T47D (cell line): ENCODE measurements around the gene MFRP.

Source experiments
- DNase-seq, 2 experiments: peaks; one replicate each; pipeline versions ENCODE4 v3.0.0 to v3.0.0-alpha.2; 2011 to 2012; ENCODE audit warnings: low read depth in 1 of 2, low spot score in 1 of 2
- JUND ChIP-seq: IDR thresholded peaks from 2 replicates; pipeline ENCODE4 v1.6.1; 2012; ENCODE audit warnings: low read depth
- in situ Hi-C: cut with HindIII; loops from 2 replicates; pipeline ENCODE4 v1.10.0; 2016; ENCODE audit warnings: low sequenced_read_pairs, low pct_unique_long_range_greater_than_20kb

The MFRP gene

GRCh38 chr11:119342362-119343130, 4.0 kb downstream of the MFRP start:
- in situ Hi-C loops, result no loop called here
- DNase-seq, result no peak
- TF ChIP-seq JUND, result no peak

- no peak for TF ChIP-seq JUND
Observed at GRCh38 chr11:119342023-119342300, 4.5 kb downstream of the MFRP start.

DNA sequence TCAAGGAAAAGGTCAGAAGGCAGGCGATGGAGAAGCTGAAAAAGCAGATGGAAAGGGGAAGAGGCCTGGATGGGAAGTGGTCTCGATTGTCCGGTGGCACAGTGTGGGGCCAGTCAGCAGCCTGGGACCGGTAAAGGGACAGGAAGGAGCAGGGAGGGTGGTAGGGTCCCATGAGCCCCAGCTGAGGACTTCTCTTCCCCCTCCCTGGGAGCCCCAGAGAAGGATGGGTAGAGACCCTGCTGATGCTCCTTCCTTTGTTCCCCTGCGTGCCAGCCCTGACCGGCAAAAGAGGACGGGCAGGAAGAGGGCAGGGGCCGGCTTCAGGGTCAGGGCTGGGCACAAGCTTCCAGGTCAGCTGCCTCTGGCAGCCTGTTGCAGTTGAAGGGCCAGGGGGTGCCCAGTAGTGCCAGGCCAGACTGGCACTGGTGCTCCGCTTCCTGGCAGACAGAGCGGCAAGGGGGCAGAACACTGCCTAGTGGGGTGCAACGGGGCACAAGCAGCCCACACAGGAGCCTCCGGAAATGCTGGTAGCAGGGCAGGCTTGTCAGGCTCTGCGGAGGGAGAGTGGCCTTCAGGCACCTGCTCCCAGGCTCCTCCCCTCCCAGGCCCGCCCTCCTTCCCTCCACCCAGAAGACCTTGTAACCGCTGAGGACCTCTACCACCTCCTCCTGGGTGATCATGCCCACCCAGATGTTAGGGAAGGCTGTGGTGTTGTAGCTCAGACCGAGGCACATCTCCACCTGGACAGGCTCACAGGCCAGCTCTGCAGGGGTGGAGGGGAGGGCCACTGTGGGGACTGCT, 5.1 kb downstream of the MFRP start:
- TF ChIP-seq JUND, result no peak
- DNase-seq, result no peak
- in situ Hi-C loops, result no loop called here

More at GRCh38 chr11:119342023-119342300, 4.5 kb downstream of the MFRP start:
- no peak for DNase-seq
- in situ Hi-C loops, result no loop called here

GRCh38 chr11:119340335-119341221, 5.9 kb downstream of the MFRP start, which contains the start of gene C1QTNF5:
TSS of gene C1QTNF5 (minus strand) at chr11:119340883. CDS start at chr11:119340397, 486 bp downstream.
- no peak for DNase-seq
- in situ Hi-C loops, result no loop called here
- no peak for TF ChIP-seq JUND

GRCh38 chr11:119339589-119340334, 6.7 kb downstream of the MFRP start:
- in situ Hi-C loops, result no loop called here
- no peak for TF ChIP-seq JUND
- DNase-seq, result peak; percentile 61 to 89

- DNase-seq, result no peak
- in situ Hi-C loops, result no loop called here
- TF ChIP-seq JUND, result no peak
Observed at GRCh38 chr11:119338965-119339588, 7.4 kb downstream of the MFRP start.

- TF ChIP-seq JUND, result no peak
- DNase-seq, result peak; percentile 75 to 90
- in situ Hi-C loops, result no loop called here
Observed at GRCh38 chr11:119338318-119338890, 8.1 kb downstream of the MFRP start.

GRCh38 chr11:119337581-119338317, 8.8 kb downstream of the MFRP start:
- in situ Hi-C loops, result no loop called here
- DNase-seq, result no peak
- TF ChIP-seq JUND, result no peak

DNA sequence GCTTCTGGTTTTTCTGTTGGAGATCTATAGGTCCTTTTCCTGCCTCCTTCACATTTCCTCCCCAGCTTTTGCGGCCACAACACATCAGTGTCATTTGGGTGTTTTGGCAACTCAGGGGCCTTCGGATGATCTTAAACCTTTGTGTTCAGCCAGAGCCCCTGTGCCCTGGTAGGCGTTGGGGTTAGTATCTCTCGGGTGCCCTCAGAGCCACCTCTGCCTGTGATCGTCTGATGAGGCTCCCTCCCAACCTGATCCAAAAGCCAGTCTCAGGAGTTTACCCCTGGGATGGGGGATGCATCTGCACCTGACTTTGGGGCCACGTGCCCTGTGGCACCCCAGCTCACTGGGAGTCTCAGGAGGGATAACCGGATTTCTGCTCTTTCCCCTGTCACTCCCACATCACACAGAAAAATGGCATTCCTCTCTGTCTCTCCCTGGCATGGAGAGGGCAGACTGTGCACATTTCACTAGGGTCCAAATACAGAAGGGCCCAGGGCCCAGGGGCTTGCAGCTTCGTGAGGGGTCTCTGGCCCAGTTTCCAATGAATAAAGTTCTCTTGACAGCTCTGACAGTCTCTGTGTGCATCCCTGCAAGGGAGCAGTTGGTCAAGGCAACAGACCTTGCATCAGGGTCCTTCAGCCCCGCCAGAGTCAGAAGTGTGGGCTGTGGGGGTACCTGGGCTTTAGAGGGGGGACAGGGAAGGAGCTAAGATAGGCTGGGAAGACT, 9.6 kb downstream of the MFRP start:
- in situ Hi-C loops, result no loop called here
- no peak for TF ChIP-seq JUND
- DNase-seq, result no peak

DNA sequence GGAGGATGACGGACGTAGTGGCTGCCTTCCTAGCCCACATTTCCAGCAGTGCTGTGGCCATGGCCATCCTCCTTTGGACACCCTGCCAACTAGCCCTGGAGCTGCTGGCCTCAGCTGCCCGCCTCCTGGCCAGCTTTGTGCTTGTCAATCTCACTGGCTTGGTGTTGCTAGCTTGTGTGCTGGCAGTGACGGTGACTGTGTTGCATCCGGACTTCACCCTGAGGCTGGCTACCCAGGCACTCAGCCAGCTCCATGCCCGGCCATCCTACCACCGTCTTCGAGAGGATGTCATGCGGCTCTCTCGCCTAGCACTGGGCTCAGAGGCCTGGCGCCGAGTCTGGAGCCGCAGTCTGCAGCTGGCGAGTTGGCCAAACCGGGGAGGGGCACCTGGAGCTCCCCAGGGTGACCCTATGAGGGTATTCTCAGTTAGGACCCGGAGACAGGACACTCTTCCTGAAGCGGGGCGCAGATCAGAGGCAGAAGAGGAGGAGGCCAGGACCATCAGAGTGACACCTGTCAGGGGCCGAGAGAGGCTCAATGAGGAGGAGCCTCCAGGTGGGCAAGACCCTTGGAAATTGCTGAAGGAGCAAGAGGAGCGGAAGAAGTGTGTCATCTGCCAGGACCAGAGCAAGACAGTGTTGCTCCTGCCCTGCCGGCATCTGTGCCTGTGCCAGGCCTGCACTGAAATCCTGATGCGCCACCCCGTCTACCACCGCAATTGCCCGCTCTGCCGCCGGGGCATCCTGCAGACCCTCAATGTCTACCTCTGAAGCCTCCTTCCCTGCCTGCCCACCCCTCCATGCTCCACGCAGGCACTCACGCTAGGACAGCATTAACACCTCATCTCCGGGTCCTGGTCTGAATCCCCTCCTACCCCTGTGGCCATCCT, 10.6 kb downstream of the MFRP start:
- in situ Hi-C loops, result no loop called here
- TF ChIP-seq JUND, result no peak
- DNase-seq, result peak in 1 of 2 experiments; percentile 45
